IPS-20b (cell line): ENCODE results near the gene CD63.

Experiments used
- H3K27ac ChIP-seq: one replicate; pipeline ENCODE4 v1.5.1; 2013; ENCODE audit warnings: low read length
- H3K27me3 ChIP-seq: 2 replicates; pipeline ENCODE4 v1.6.1; 2013; ENCODE audit warnings: mild to moderate bottlenecking, low read length, inconsistent platforms; ENCODE audit not compliant: insufficient read depth
- H3K36me3 ChIP-seq: 2 replicates; pipeline ENCODE4 v1.6.1; 2013; ENCODE audit warnings: low read depth, mild to moderate bottlenecking, inconsistent platforms, low read length, moderate library complexity; ENCODE audit not compliant: insufficient read depth
- H3K4me1 ChIP-seq: 2 replicates; pipeline ENCODE4 v1.6.1; 2013; ENCODE audit warnings: mild to moderate bottlenecking, control low read depth, inconsistent platforms, low read length, moderate library complexity; ENCODE audit not compliant: insufficient read depth
- H3K4me3 ChIP-seq: 2 replicates; pipeline ENCODE4 v1.5.1; 2013; ENCODE audit warnings: mild to moderate bottlenecking, low read length, inconsistent platforms
- H3K9ac ChIP-seq: 2 replicates; pipeline ENCODE4 v1.6.1; 2013; ENCODE audit warnings: low read depth, mild to moderate bottlenecking, inconsistent platforms, low read length, moderate library complexity
- H3K9me3 ChIP-seq: 2 replicates; pipeline ENCODE4 v1.6.1; 2013; ENCODE audit warnings: mild to moderate bottlenecking, low read depth, low read length, inconsistent platforms; ENCODE audit not compliant: insufficient read depth

Gene CD63

GRCh38 chr12:55699471-55700055, 29.2 kb downstream of the CD63 start:
- Histone ChIP-seq H3K36me3 (peaks cover 18% of the 10 kb centered on the region), H3K9ac (no peak overlapping the region), H3K4me3 (no peak overlapping the region), H3K9me3 (no peaks in the 10 kb centered on the region), H3K27ac (no peak overlapping the region), H3K4me1 (no peaks in the 10 kb centered on the region), H3K27me3 (no peaks in the 10 kb centered on the region)

DNA sequence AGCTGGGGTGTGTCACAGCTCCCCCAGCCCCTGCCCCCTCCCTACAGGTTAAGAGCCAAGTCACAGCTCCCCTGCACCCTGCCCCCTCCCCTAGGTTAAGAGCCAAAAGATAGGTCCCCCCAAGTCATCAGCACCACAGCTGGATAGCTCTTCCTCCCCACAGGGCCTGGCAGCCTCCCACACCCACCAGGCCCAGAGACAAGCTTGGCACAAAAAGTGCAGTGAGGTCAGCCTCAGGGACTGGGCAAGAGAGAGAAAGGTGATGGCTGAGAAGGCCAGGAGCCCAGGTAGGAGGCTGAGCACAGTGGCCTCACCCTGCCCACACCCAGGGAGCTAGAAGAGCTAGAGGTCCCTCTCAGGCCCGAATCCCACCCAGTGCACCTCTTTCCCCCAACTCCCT, 29.8 kb downstream of the CD63 start:
- Histone ChIP-seq H3K27me3 (no peaks in the 10 kb centered on the region), H3K9me3 (no peaks in the 10 kb centered on the region), H3K9ac (no peak overlapping the region), H3K4me3 (no peak overlapping the region), H3K36me3 (peaks cover 24% of the 10 kb centered on the region), H3K27ac (no peak overlapping the region), H3K4me1 (no peaks in the 10 kb centered on the region)

- no peak overlapping the region for H3K9ac ChIP-seq
- H3K36me3 ChIP-seq: peaks cover 28% of the 10 kb centered on the region
- H3K27me3 ChIP-seq: no peaks in the 10 kb centered on the region
- no peak overlapping the region for H3K4me3 ChIP-seq
- no peaks in the 10 kb centered on the region for H3K4me1 ChIP-seq
- H3K9me3 ChIP-seq: no peaks in the 10 kb centered on the region
- H3K27ac ChIP-seq: no peak overlapping the region
These were observed 30.4 kb downstream of the CD63 start for GRCh38 chr12:55698241-55698955.

GRCh38 chr12:55697686-55698085, 31.1 kb downstream of the CD63 start:
- Histone ChIP-seq H3K36me3 (peaks cover 32% of the 10 kb centered on the region), H3K9ac (no peak overlapping the region), H3K27ac (no peak overlapping the region), H3K9me3 (no peaks in the 10 kb centered on the region), H3K4me1 (no peaks in the 10 kb centered on the region), H3K27me3 (no peaks in the 10 kb centered on the region), H3K4me3 (no peak overlapping the region)

DNA sequence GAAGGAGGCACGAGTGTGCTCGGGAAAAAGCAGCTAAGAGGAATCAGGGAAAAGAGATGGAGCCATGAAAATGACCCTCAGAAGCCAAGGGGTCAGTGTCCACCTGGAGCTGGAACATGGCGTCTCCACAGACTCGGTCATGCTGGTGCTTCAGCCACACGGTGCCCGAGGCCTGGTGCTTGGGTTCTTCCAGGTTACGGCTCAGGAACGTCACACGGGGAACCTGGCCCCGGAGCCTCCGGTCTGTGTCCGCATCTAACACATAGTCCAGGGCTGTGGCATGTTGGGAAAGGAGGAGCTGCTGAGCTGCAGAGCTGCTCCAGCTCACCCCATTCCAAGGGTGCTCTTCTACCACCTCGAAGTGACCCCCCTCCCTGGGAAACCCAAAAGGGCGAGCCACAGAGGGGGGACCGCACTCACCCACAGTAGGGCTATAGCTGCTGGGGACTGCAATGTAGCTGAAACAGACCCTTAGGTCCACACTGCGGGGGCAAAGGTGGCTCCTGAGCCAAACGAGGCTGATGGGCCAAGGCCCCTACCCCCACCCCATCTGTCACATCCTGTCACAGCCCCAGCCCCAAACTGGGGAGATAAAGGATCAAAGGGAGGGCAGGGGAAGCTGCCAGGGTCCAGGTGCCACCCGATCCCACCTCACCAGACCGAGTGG, 31.9 kb downstream of the CD63 start:
- Histone ChIP-seq H3K9ac (no peak overlapping the region), H3K27me3 (no peaks in the 10 kb centered on the region), H3K4me3 (no peak overlapping the region), H3K4me1 (no peaks in the 10 kb centered on the region), H3K27ac (no peak overlapping the region), H3K36me3 (peaks cover 35% of the 10 kb centered on the region), H3K9me3 (no peaks in the 10 kb centered on the region)

- Histone ChIP-seq H3K4me3 (no peak overlapping the region), H3K27me3 (no peaks in the 10 kb centered on the region), H3K9me3 (no peaks in the 10 kb centered on the region), H3K9ac (no peak overlapping the region), H3K27ac (no peak overlapping the region), H3K4me1 (no peaks in the 10 kb centered on the region), H3K36me3 (peaks cover 39% of the 10 kb centered on the region)
These were observed 32.7 kb downstream of the CD63 start for GRCh38 chr12:55696141-55696540.

DNA sequence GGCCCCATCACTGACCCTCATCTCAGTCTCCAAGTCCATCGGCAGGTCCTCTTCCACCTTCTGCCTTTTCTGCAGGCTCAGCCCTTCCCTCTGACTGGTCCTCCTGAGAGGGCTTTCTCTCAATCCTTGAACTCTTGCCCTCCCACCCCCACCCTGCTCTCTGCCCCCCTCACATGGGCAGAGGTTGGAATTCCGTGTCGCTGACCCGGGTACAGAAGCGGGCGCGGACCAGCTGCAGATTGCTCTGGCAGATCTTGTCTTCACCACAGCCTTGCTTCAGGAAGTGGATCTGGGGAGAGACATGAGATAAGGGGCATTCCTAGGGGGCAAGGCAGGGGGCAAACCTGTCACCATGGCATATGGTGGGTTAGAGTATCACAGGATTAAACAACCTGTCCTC, 33.5 kb downstream of the CD63 start:
- Histone ChIP-seq H3K4me1 (no peaks in the 10 kb centered on the region), H3K36me3 (peaks cover 39% of the 10 kb centered on the region), H3K4me3 (no peak overlapping the region), H3K9ac (no peak overlapping the region), H3K27ac (no peak overlapping the region), H3K9me3 (no peaks in the 10 kb centered on the region), H3K27me3 (no peaks in the 10 kb centered on the region)

DNA sequence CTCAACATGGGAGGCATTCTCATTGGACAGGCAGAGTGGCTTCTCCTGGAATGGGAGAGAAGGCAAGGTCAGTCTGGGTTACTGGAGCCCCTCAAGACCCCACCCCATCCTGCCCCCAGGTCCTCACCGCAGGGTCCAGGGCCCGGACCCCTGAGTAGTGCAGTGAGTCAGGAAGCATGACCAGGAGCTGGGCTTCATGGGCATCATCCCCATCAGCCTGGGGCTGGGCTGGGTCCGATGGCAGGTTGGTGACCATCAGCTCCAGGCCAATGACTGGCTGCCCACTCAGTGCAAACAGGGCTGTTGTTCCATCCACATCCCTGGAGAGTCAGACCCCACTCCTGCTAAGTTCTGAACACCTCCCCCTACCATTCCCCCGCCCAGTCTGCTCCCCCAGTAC, 34.2 kb downstream of the CD63 start:
- Histone ChIP-seq H3K9ac (no peak overlapping the region), H3K36me3 (peaks cover 39% of the 10 kb centered on the region), H3K4me3 (no peak overlapping the region), H3K4me1 (no peaks in the 10 kb centered on the region), H3K27ac (no peak overlapping the region), H3K27me3 (no peaks in the 10 kb centered on the region), H3K9me3 (no peaks in the 10 kb centered on the region)

DNA sequence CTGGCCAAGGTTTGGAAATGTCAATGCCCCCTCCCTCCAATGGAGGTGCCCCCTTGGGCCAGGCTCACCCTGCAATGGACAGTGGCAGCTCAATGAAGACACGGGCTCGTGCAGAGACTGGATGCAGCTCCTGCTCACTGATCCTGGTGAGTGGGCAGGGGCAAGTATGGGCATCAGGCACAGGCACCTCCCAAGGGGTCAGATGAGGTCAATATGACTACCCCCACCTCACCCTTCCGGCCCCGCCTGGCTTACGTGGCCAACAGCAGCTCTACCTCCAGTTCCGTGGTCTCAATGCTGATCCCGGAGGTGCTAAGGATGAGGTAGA, 34.7 kb downstream of the CD63 start:
- H3K4me1 ChIP-seq: no peaks in the 10 kb centered on the region
- H3K9me3 ChIP-seq: no peaks in the 10 kb centered on the region
- H3K27ac ChIP-seq: no peak overlapping the region
- H3K9ac ChIP-seq: no peak overlapping the region
- H3K27me3 ChIP-seq: no peaks in the 10 kb centered on the region
- H3K4me3 ChIP-seq: no peak overlapping the region
- peaks cover 39% of the 10 kb centered on the region for H3K36me3 ChIP-seq

GRCh38 chr12:55693323-55694187, 35.3 kb downstream of the CD63 start:
- Histone ChIP-seq H3K9me3 (no peaks in the 10 kb centered on the region), H3K27ac (no peak overlapping the region), H3K9ac (no peak overlapping the region), H3K4me3 (no peak overlapping the region), H3K27me3 (no peaks in the 10 kb centered on the region), H3K36me3 (peaks cover 39% of the 10 kb centered on the region), H3K4me1 (no peaks in the 10 kb centered on the region)

DNA sequence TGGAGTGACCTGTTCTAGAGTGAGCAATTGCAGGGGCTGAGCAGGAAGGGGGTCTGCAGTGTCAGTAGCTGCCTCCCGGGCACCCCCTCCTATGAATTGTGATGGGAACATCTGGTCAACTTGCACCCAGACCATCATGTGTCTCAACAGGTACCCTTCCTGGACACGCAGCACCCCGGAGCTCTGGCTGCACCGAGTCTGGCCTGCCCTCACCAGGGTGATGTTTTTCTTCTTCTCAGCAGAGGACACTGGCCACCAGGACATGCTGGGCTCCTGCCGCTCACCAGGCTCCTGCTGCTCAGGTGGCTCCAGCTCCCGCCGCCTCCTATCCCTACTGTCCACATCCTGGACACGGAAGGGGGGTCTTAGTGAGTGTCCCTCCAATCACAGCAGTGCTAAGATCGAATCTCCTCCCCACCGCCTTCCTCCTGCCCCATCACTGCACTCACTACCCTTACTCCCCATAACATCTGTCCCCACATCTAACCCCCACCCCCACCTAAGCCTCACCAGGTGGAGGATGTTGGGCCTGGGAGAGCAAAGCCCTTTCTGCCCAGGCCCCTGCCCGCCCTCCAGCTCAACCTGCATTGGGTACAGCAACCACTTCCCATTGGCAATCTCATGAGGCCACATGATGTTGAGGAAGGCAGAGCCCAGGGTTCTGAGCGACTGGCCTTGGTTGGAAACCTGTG, 36.0 kb downstream of the CD63 start:
- no peaks in the 10 kb centered on the region for H3K9me3 ChIP-seq
- H3K27me3 ChIP-seq: no peaks in the 10 kb centered on the region
- peaks cover 45% of the 10 kb centered on the region for H3K36me3 ChIP-seq
- H3K9ac ChIP-seq: no peak overlapping the region
- H3K4me3 ChIP-seq: no peak overlapping the region
- no peaks in the 10 kb centered on the region for H3K4me1 ChIP-seq
- no peak overlapping the region for H3K27ac ChIP-seq
